NCI-H2196 (cell line): ENCODE measurements around the gene TMEM61.
A peak's percentile ranks its signal among the peaks of the same experiment; 100 is the strongest.
"Not testable (repeated sequence)": the region's sequence is repeated elsewhere in the genome, so short reads cannot be mapped to it uniquely, and the experiment has no call there.

Experiments
- DNase-seq: peaks from one replicate; lab custom pipeline; 2025; ENCODE audit not compliant: unreplicated experiment; lab: John Stamatoyannopoulos, UW

TMEM61 gene

GRCh38 chr1:54980528-54981241, at the start of gene TMEM61:
TSS of gene TMEM61 (plus strand) at chr1:54980628. CDS start at chr1:54981066, 438 bp downstream.
- DNase-seq = peak; percentile 45

- no peak for DNase-seq
Observed at GRCh38 chr1:54931275-54931840, 49.1 kb upstream of the TMEM61 start.

- DNase-seq = not testable (repeated sequence)
Observed at GRCh38 chr1:54934081-54934480, 46.3 kb upstream of the TMEM61 start.

- DNase-seq = no peak
Observed at GRCh38 chr1:54934869-54935268, 45.6 kb upstream of the TMEM61 start.

- DNase-seq = no peak
Observed at GRCh38 chr1:54936791-54937190, 43.6 kb upstream of the TMEM61 start.

GRCh38 chr1:54937469-54937868, 43.0 kb upstream of the TMEM61 start:
- DNase-seq = no peak

- DNase-seq = not testable (repeated sequence)
Observed at GRCh38 chr1:54938955-54939354, 41.5 kb upstream of the TMEM61 start.

GRCh38 chr1:54940042-54940441, 40.4 kb upstream of the TMEM61 start:
- no peak for DNase-seq

GRCh38 chr1:54942976-54943375, 37.5 kb upstream of the TMEM61 start:
- DNase-seq = no peak

GRCh38 chr1:54944610-54945392, 35.6 kb upstream of the TMEM61 start:
- DNase-seq = peak; percentile 79

GRCh38 chr1:54945393-54945936, 35.0 kb upstream of the TMEM61 start:
- peak; percentile 35 for DNase-seq

GRCh38 chr1:54947540-54947939, 32.9 kb upstream of the TMEM61 start:
- DNase-seq = no peak

- DNase-seq = no peak
Observed at GRCh38 chr1:54949053-54949452, 31.4 kb upstream of the TMEM61 start.

- DNase-seq = no peak
Observed at GRCh38 chr1:54950006-54950368, 30.4 kb upstream of the TMEM61 start.

GRCh38 chr1:54950369-54951163, 29.9 kb upstream of the TMEM61 start:
- DNase-seq = peak; percentile 75

- no peak for DNase-seq
Observed at GRCh38 chr1:54951810-54952226, 28.6 kb upstream of the TMEM61 start.

- DNase-seq = no peak
Observed at GRCh38 chr1:54952950-54953718, 27.3 kb upstream of the TMEM61 start.

GRCh38 chr1:54953846-54954245, 26.6 kb upstream of the TMEM61 start:
- no peak for DNase-seq

GRCh38 chr1:54955359-54955758, 25.1 kb upstream of the TMEM61 start:
- DNase-seq = no peak

- no peak for DNase-seq
Observed at GRCh38 chr1:54956726-54957125, 23.7 kb upstream of the TMEM61 start.
